ENCODE data around the gene TPPP2. TPM values are rescaled to one million over a fixed set of nuclear protein-coding genes. Genes with fewer than 3 reads are reported as not detected.

The TPPP2 gene
- total RNA-seq, 5 donors from 2014 or later (not counting 1 experiment from before 2014, with no cell fraction given): not detected

GRCh38 chr14:21018781-21019180, 11.2 kb upstream of the TPPP2 start:
- H3K36me3 ChIP-seq (ENCODE audit: control insufficient read depth in 2 of 2, extremely low read depth in 1 of 2, insufficient read depth in 1 of 2, low read length in 1 of 2): peaks cover 5 to 12% of the 10 kb centered on the region in 2 donors
- CTCF ChIA-PET: interaction anchor here (0.5 to 4.6 kb wide), 3 partner anchors 21 to 45 kb away, joined by 3 to 53 read pairs (median 5); partner anchors contain the start of gene RNASE7 (in 1 of the 2)
- Mint-ChIP-seq H3K9me3 (no peaks in the 10 kb centered on the region), H3K4me1 (peaks cover 10 to 17% (median 11%) of the 10 kb centered on the region in 3 donors), H3K36me3 (peaks cover 35% of the 10 kb centered on the region), H3K4me3 (no peak overlapping the region), H3K27ac (no peak overlapping the region), H3K27me3 (peaks cover 0 to 7% of the 10 kb centered on the region in 2 donors)
- peaks cover 0 to 9% of the 10 kb centered on the region in 2 experiments for H3K27me3 ChIP-seq (replicated peaks in 1 of 2; ENCODE audit: control insufficient read depth in 2 of 2, extremely low read depth in 1 of 2, insufficient read depth in 2 of 2, low read length in 1 of 2)
- no peak overlapping the region for H3K27ac ChIP-seq (ENCODE audit: low read length)
- DNase-seq (no peak), ATAC-seq (replicated peaks in 1 of 4) (no peak)
- no CpG with 5 or more reads among the region's 3 CpGs for WGBS (ENCODE audit: insufficient coverage)
- H3K4me1 ChIP-seq (ENCODE audit: control insufficient read depth in 1 of 2, extremely low read depth in 1 of 2, insufficient read depth in 2 of 2, low read length in 2 of 2): peaks cover 0 to 10% of the 10 kb centered on the region in 2 experiments
- H3K9me3 ChIP-seq: no peaks in the 10 kb centered on the region
- H3K4me3 ChIP-seq (ENCODE audit: control insufficient read depth in 1 of 2, extremely low read depth in 1 of 2, low read length in 1 of 2): no peak overlapping the region
- POLR2A ChIA-PET: no interaction called here

- POLR2A ChIA-PET: interaction anchor here (0.5 to 0.6 kb wide), 2 partner anchors 11 to 85 kb away, joined by 3 read pairs; no protein-coding TSS in a partner anchor
- H3K36me3 Mint-ChIP-seq: peaks cover 35% of the 10 kb centered on the region
Observed at GRCh38 chr14:21019366-21019765, 10.7 kb upstream of the TPPP2 start.

GRCh38 chr14:21020977-21021545, 9.0 kb upstream of the TPPP2 start:
- no peak overlapping the region for H3K27ac Mint-ChIP-seq
- DNase-seq (no peak), ATAC-seq (replicated peaks in 1 of 4) (no peak)
- Histone ChIP-seq H3K36me3 (ENCODE audit: control insufficient read depth in 2 of 2, extremely low read depth in 1 of 2, insufficient read depth in 1 of 2, low read length in 1 of 2) (peaks cover 5 to 12% of the 10 kb centered on the region in 2 donors), H3K27me3 (replicated peaks in 1 of 2; ENCODE audit: control insufficient read depth in 2 of 2, extremely low read depth in 1 of 2, insufficient read depth in 2 of 2, low read length in 1 of 2) (peaks cover 3 to 12% of the 10 kb centered on the region in 2 experiments), H3K27ac (ENCODE audit: low read length) (no peak overlapping the region), H3K9me3 (no peaks in the 10 kb centered on the region), H3K4me3 (ENCODE audit: control insufficient read depth in 1 of 2, extremely low read depth in 1 of 2, low read length in 1 of 2) (no peak overlapping the region), H3K4me1 (ENCODE audit: control insufficient read depth in 1 of 2, extremely low read depth in 1 of 2, insufficient read depth in 2 of 2, low read length in 2 of 2) (peaks cover 4 to 29% of the 10 kb centered on the region in 2 experiments)
- no peak overlapping the region for H3K4me3 Mint-ChIP-seq
- ChIA-PET POLR2A (no interaction called here), CTCF (no interaction called here)
- no peaks in the 10 kb centered on the region for H3K9me3 Mint-ChIP-seq
- 95% methylated on average over 4 of the region's 5 CpGs for WGBS (ENCODE audit: insufficient coverage)
- peaks cover 18 to 25% (median 18%) of the 10 kb centered on the region in 3 donors for H3K4me1 Mint-ChIP-seq
- peaks cover 35% of the 10 kb centered on the region for H3K36me3 Mint-ChIP-seq
- H3K27me3 Mint-ChIP-seq: peaks cover 0 to 2% of the 10 kb centered on the region in 2 donors

More at GRCh38 chr14:21019366-21019765, 10.7 kb upstream of the TPPP2 start:
- Mint-ChIP-seq H3K4me1 (peaks cover 15 to 23% (median 17%) of the 10 kb centered on the region in 3 donors), H3K27me3 (peaks cover 0 to 3% of the 10 kb centered on the region in 2 donors), H3K9me3 (no peaks in the 10 kb centered on the region), H3K27ac (peak overlapping the region in 1 of 2 donors; percentile 6), H3K4me3 (no peak overlapping the region)
- Histone ChIP-seq H3K27me3 (replicated peaks in 1 of 2; ENCODE audit: control insufficient read depth in 2 of 2, extremely low read depth in 1 of 2, insufficient read depth in 2 of 2, low read length in 1 of 2) (peaks cover 3 to 12% of the 10 kb centered on the region in 2 experiments), H3K9me3 (no peaks in the 10 kb centered on the region), H3K4me1 (ENCODE audit: control insufficient read depth in 1 of 2, extremely low read depth in 1 of 2, insufficient read depth in 2 of 2, low read length in 2 of 2) (peaks cover 3 to 16% of the 10 kb centered on the region in 2 experiments), H3K36me3 (ENCODE audit: control insufficient read depth in 2 of 2, extremely low read depth in 1 of 2, insufficient read depth in 1 of 2, low read length in 1 of 2) (peaks cover 5 to 12% of the 10 kb centered on the region in 2 donors), H3K27ac (ENCODE audit: low read length) (no peak overlapping the region), H3K4me3 (ENCODE audit: control insufficient read depth in 1 of 2, extremely low read depth in 1 of 2, low read length in 1 of 2) (no peak overlapping the region)
- ATAC-seq (replicated peaks in 1 of 4) (no peak), DNase-seq (no peak)
- WGBS (ENCODE audit: insufficient coverage): no CpG with 5 or more reads among the region's 1 CpG
- CTCF ChIA-PET: interaction anchor here (0.6 to 1.2 kb wide), 5 partner anchors 9 to 508 kb away, joined by 3 to 4 read pairs (median 3); no protein-coding TSS in a partner anchor

- Histone ChIP-seq H3K36me3 (ENCODE audit: control insufficient read depth in 2 of 2, extremely low read depth in 1 of 2, insufficient read depth in 1 of 2, low read length in 1 of 2) (peaks cover 5 to 6% of the 10 kb centered on the region in 2 donors), H3K9me3 (no peaks in the 10 kb centered on the region), H3K4me3 (ENCODE audit: control insufficient read depth in 1 of 2, extremely low read depth in 1 of 2, low read length in 1 of 2) (no peak overlapping the region), H3K27me3 (replicated peaks in 1 of 2; ENCODE audit: control insufficient read depth in 2 of 2, extremely low read depth in 1 of 2, insufficient read depth in 2 of 2, low read length in 1 of 2) (peaks cover 3 to 12% of the 10 kb centered on the region in 2 experiments), H3K27ac (ENCODE audit: low read length) (no peak overlapping the region), H3K4me1 (ENCODE audit: control insufficient read depth in 1 of 2, extremely low read depth in 1 of 2, insufficient read depth in 2 of 2, low read length in 2 of 2) (peaks cover 4 to 29% of the 10 kb centered on the region in 2 experiments)
- H3K27ac Mint-ChIP-seq: no peak overlapping the region
- peaks cover 18 to 25% (median 18%) of the 10 kb centered on the region in 3 donors for H3K4me1 Mint-ChIP-seq
- 96% methylated on average over 4 of the region's 5 CpGs for WGBS (ENCODE audit: insufficient coverage)
- ChIA-PET CTCF (interaction anchor here in 1 of 2 donors (0.7 kb wide), 1 partner anchor 8 kb away, joined by 3 read pairs; no protein-coding TSS in a partner anchor), POLR2A (no interaction called here)
- no peak for DNase-seq
- H3K36me3 Mint-ChIP-seq: peaks cover 24% of the 10 kb centered on the region
- H3K9me3 Mint-ChIP-seq: no peaks in the 10 kb centered on the region
- H3K27me3 Mint-ChIP-seq: peaks cover 0 to 2% of the 10 kb centered on the region in 2 donors
- peak overlapping the region; percentile 5 to 91 (median 89) for H3K4me3 Mint-ChIP-seq
- ATAC-seq (replicated peaks in 1 of 4): no peak
Observed at GRCh38 chr14:21022686-21023085, 7.3 kb upstream of the TPPP2 start.

- no peaks in the 10 kb centered on the region for H3K9me3 ChIP-seq
- H3K4me3 ChIP-seq (ENCODE audit: control insufficient read depth in 1 of 2, extremely low read depth in 1 of 2, low read length in 1 of 2): no peak overlapping the region
- ChIA-PET POLR2A (no interaction called here), CTCF (interaction anchor here (0.7 to 1.0 kb wide), 3 partner anchors 8 to 81 kb away, joined by 3 to 4 read pairs (median 3); no protein-coding TSS in a partner anchor)
- H3K27ac ChIP-seq (ENCODE audit: low read length): no peak overlapping the region
- DNase-seq (no peak), ATAC-seq (replicated peaks in 1 of 4) (no peak)
- H3K9me3 Mint-ChIP-seq: no peaks in the 10 kb centered on the region
- peak overlapping the region; percentile 17 to 91 (median 89) for H3K4me3 Mint-ChIP-seq
- no peak overlapping the region for H3K27ac Mint-ChIP-seq
- 88% methylated on average over 4 of the region's 7 CpGs for WGBS (ENCODE audit: insufficient coverage)
- peaks cover 19% of the 10 kb centered on the region for H3K36me3 Mint-ChIP-seq
- peaks cover 0 to 2% of the 10 kb centered on the region in 2 donors for H3K27me3 Mint-ChIP-seq
- H3K27me3 ChIP-seq (replicated peaks in 1 of 2; ENCODE audit: control insufficient read depth in 2 of 2, extremely low read depth in 1 of 2, insufficient read depth in 2 of 2, low read length in 1 of 2): peaks cover 3 to 12% of the 10 kb centered on the region in 2 experiments
- peaks cover 1 to 6% of the 10 kb centered on the region in 2 donors for H3K36me3 ChIP-seq (ENCODE audit: control insufficient read depth in 2 of 2, extremely low read depth in 1 of 2, insufficient read depth in 1 of 2, low read length in 1 of 2)
- peaks cover 18 to 25% (median 18%) of the 10 kb centered on the region in 3 donors for H3K4me1 Mint-ChIP-seq
- peaks cover 4 to 29% of the 10 kb centered on the region in 2 experiments for H3K4me1 ChIP-seq (ENCODE audit: control insufficient read depth in 1 of 2, extremely low read depth in 1 of 2, insufficient read depth in 2 of 2, low read length in 2 of 2)
Observed at GRCh38 chr14:21023174-21023573, 6.8 kb upstream of the TPPP2 start.

GRCh38 chr14:21023817-21024584, 6.0 kb upstream of the TPPP2 start:
- Histone ChIP-seq H3K4me3 (ENCODE audit: control insufficient read depth in 1 of 2, extremely low read depth in 1 of 2, low read length in 1 of 2) (peak overlapping the region; percentile 61 to 77), H3K9me3 (no peaks in the 10 kb centered on the region), H3K27me3 (replicated peaks in 1 of 2; ENCODE audit: control insufficient read depth in 2 of 2, extremely low read depth in 1 of 2, insufficient read depth in 2 of 2, low read length in 1 of 2) (peaks cover 3 to 12% of the 10 kb centered on the region in 2 experiments), H3K4me1 (ENCODE audit: control insufficient read depth in 1 of 2, extremely low read depth in 1 of 2, insufficient read depth in 2 of 2, low read length in 2 of 2) (peaks cover 4 to 29% of the 10 kb centered on the region in 2 experiments), H3K27ac (ENCODE audit: low read length) (no peak overlapping the region), H3K36me3 (ENCODE audit: control insufficient read depth in 2 of 2, extremely low read depth in 1 of 2, insufficient read depth in 1 of 2, low read length in 1 of 2) (peaks cover 0 to 6% of the 10 kb centered on the region in 2 donors)
- ATAC-seq (replicated peaks in 1 of 4) (peak in 3 of 4 experiments; percentile 11 to 26 (median 18)), DNase-seq (peak in 8 of 35 experiments; percentile 4 to 36 (median 18))
- Mint-ChIP-seq H3K9me3 (no peaks in the 10 kb centered on the region), H3K27ac (peak overlapping the region; percentile 48 to 86), H3K27me3 (peaks cover 0 to 2% of the 10 kb centered on the region in 2 donors), H3K36me3 (peaks cover 18% of the 10 kb centered on the region), H3K4me3 (peak overlapping the region; percentile 87 to 91 (median 89)), H3K4me1 (peaks cover 18 to 25% (median 18%) of the 10 kb centered on the region in 3 donors)
- ChIA-PET POLR2A (no interaction called here), CTCF (interaction anchor here (0.5 to 1.0 kb wide), 3 partner anchors 9 to 85 kb away, joined by 3 to 4 read pairs (median 3); no protein-coding TSS in a partner anchor)
- WGBS (ENCODE audit: insufficient coverage): 43% methylated on average over 3 of the region's 17 CpGs
